Endodermal cell (in vitro differentiated cells): ENCODE results near the gene KRTAP5-3. TPM values are rescaled to one million over a fixed set of nuclear protein-coding genes. Genes with fewer than 3 reads are reported as not detected.

ENCODE experiments used
- DNase-seq: peaks from one replicate; pipeline ENCODE4 v3.0.0-alpha.2; 2017
- H3K27ac ChIP-seq: 2 replicates; pipeline ENCODE4 v1.5.1; 2013; ENCODE audit warnings: mild to moderate bottlenecking, low read depth, low read length, moderate library complexity
- H3K27me3 ChIP-seq: 2 replicates; pipeline ENCODE4 v1.6.1; 2013; ENCODE audit warnings: mild to moderate bottlenecking, low read length, moderate library complexity; ENCODE audit not compliant: insufficient read depth, control insufficient read depth, poor library complexity, severe bottlenecking
- H3K36me3 ChIP-seq: 2 replicates; pipeline ENCODE4 v1.7.0; 2013; ENCODE audit warnings: mild to moderate bottlenecking, low read length, moderate library complexity; ENCODE audit not compliant: control insufficient read depth, insufficient read depth
- H3K4me1 ChIP-seq: one replicate; pipeline ENCODE4 v1.7.0; 2013; ENCODE audit warnings: low read length; ENCODE audit not compliant: control insufficient read depth, insufficient read depth
- H3K4me3 ChIP-seq: 2 replicates; pipeline ENCODE4 v1.5.1; 2013; ENCODE audit warnings: mild to moderate bottlenecking, low read length, moderate library complexity
- H3K9ac ChIP-seq: 2 replicates; pipeline ENCODE4 v1.6.1; 2013; ENCODE audit warnings: mild to moderate bottlenecking, low read length, moderate library complexity; ENCODE audit not compliant: poor library complexity, severe bottlenecking; ENCODE audit errors: extremely low read depth
- H3K9me3 ChIP-seq: 2 replicates; pipeline ENCODE4 v1.6.1; 2013; ENCODE audit warnings: mild to moderate bottlenecking, low read length, moderate library complexity; ENCODE audit not compliant: control insufficient read depth
- H3K27ac Mint-ChIP-seq: 2 replicates; pipeline ENCODE4 v1.8.0; 2020; ENCODE audit warnings: mixed read lengths
- H3K27me3 Mint-ChIP-seq: 2 replicates; pipeline ENCODE4 v1.8.0; 2021; ENCODE audit warnings: mild to moderate bottlenecking, mixed read lengths; ENCODE audit not compliant: insufficient read depth
- H3K36me3 Mint-ChIP-seq: 2 replicates; pipeline ENCODE4 v1.8.0; 2020; ENCODE audit warnings: low read depth, mixed read lengths
- H3K4me1 Mint-ChIP-seq: 2 replicates; pipeline ENCODE4 v1.8.0; 2020; ENCODE audit warnings: mixed read lengths
- H3K4me3 Mint-ChIP-seq: 2 replicates; pipeline ENCODE4 v1.8.0; 2020; ENCODE audit warnings: mild to moderate bottlenecking, moderate library complexity, mixed read lengths
- H3K9me3 Mint-ChIP-seq: 2 replicates; pipeline ENCODE4 v1.8.0; 2020; ENCODE audit warnings: mild to moderate bottlenecking, mixed read lengths
- WGBS, 2 experiments: methylation state at CpG; one replicate each; pipeline versions ENCODE4 v1.1.5 to v1.1.7; 2013; ENCODE audit warnings: missing lambda C conversion rate in 2 of 2, mixed read lengths in 1 of 2; ENCODE audit not compliant: insufficient coverage in 1 of 2, insufficient read length in 1 of 2; 5-methylcytosine and 5-hydroxymethylcytosine counted together
- total RNA-seq, 2 donors: library from RNA; stranded (reverse); fragmentation: NEBNext Ultra II Directional in 1 of 2; extraction: Animal tissue kit (Norgen Biotek cat#: 25700) in 1 of 2; gene quantifications; 2 replicates in 1 of 2; 3 replicates in 1 of 2; pipeline ENCODE4 v1.2.1, GENCODE V29; 2021
- TF ChIP-seq, protein P1 (sequence below): fragments of 200-600 bp; sonication (generic); conservative IDR thresholded peaks from 2 replicates; pipeline ENCODE4 v1.5.0; 2021; ENCODE audit warnings: antibody characterized with exemption, mild to moderate bottlenecking

Gene KRTAP5-3
- total RNA-seq, 2 donors from 2014 or later = not detected

- Mint-ChIP-seq H3K4me3 (no peak overlapping the region), H3K36me3 (peaks cover 5% of the 10 kb centered on the region)
Measured at GRCh38 chr11:1558775-1559110, 49.5 kb downstream of the KRTAP5-3 start.

GRCh38 chr11:1557904-1558774, 50.1 kb downstream of the KRTAP5-3 start:
- Histone ChIP-seq H3K36me3 (no peaks in the 10 kb centered on the region), H3K4me3 (no peak overlapping the region), H3K9ac (no peak overlapping the region), H3K9me3 (no peaks in the 10 kb centered on the region), H3K27me3 (peaks cover 6% of the 10 kb centered on the region), H3K4me1 (no peaks in the 10 kb centered on the region), H3K27ac (no peak overlapping the region)
- Mint-ChIP-seq H3K4me1 (peaks cover 3% of the 10 kb centered on the region), H3K27ac (no peak overlapping the region), H3K9me3 (no peaks in the 10 kb centered on the region), H3K4me3 (no peak overlapping the region), H3K27me3 (peaks cover 14% of the 10 kb centered on the region), H3K36me3 (peaks cover 5% of the 10 kb centered on the region)
- DNase-seq = peak; percentile 53
- TF ChIP-seq, protein P1, sequence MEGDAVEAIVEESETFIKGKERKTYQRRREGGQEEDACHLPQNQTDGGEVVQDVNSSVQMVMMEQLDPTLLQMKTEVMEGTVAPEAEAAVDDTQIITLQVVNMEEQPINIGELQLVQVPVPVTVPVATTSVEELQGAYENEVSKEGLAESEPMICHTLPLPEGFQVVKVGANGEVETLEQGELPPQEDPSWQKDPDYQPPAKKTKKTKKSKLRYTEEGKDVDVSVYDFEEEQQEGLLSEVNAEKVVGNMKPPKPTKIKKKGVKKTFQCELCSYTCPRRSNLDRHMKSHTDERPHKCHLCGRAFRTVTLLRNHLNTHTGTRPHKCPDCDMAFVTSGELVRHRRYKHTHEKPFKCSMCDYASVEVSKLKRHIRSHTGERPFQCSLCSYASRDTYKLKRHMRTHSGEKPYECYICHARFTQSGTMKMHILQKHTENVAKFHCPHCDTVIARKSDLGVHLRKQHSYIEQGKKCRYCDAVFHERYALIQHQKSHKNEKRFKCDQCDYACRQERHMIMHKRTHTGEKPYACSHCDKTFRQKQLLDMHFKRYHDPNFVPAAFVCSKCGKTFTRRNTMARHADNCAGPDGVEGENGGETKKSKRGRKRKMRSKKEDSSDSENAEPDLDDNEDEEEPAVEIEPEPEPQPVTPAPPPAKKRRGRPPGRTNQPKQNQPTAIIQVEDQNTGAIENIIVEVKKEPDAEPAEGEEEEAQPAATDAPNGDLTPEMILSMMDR = no peak
- 86 to 90% methylated on average over 9 to 29 of the region's 29 CpGs for WGBS, 2 experiments

More at GRCh38 chr11:1558775-1559110, 49.5 kb downstream of the KRTAP5-3 start:
- Mint-ChIP-seq H3K27me3 (peaks cover 9% of the 10 kb centered on the region), H3K9me3 (no peaks in the 10 kb centered on the region), H3K27ac (no peak overlapping the region), H3K4me1 (peaks cover 3% of the 10 kb centered on the region)
- TF ChIP-seq, protein P1 = no peak
- H3K4me1 ChIP-seq = no peaks in the 10 kb centered on the region
- H3K9me3 ChIP-seq = no peaks in the 10 kb centered on the region
- H3K4me3 ChIP-seq = no peak overlapping the region
- H3K27ac ChIP-seq = no peak overlapping the region
- no peaks in the 10 kb centered on the region for H3K36me3 ChIP-seq
- H3K9ac ChIP-seq = no peak overlapping the region
- H3K27me3 ChIP-seq = no peaks in the 10 kb centered on the region
- WGBS, 2 experiments = 80 to 89% methylated on average over 2 to 12 of the region's 12 CpGs
- DNase-seq = no peak

Other genes with a start within 250 kb of the KRTAP5-3 start
- 10 to 100 TPM in 1 of 2 donors, 1 to 10 TPM in 1; 9.4 to 10.3 TPM for gene BRSK2, start 218.5 kb downstream of the KRTAP5-3 start, total RNA-seq
- gene MOB2, start 121.7 kb downstream of the KRTAP5-3 start, total RNA-seq = 10 to 100 TPM; 23.9 to 25.4 TPM
- 1 to 10 TPM; 4.7 to 7.0 TPM for gene DUSP8, start 36.2 kb downstream of the KRTAP5-3 start, total RNA-seq
- gene KRTAP5-1, start 23.2 kb downstream of the KRTAP5-3 start, total RNA-seq = not detected
- not detected for gene KRTAP5-2, start 10.2 kb downstream of the KRTAP5-3 start, total RNA-seq
- not detected for gene KRTAP5-4, start 13.7 kb upstream of the KRTAP5-3 start, total RNA-seq
- gene KRTAP5-5, start 21.3 kb upstream of the KRTAP5-3 start, total RNA-seq = not detected
- gene KRTAP5-6, start 88.7 kb upstream of the KRTAP5-3 start, total RNA-seq = not detected
- gene IFITM10, start 142.1 kb upstream of the KRTAP5-3 start, total RNA-seq = 1 to 10 TPM in 1 of 2 donors, under 1 TPM in 1; 0.75 to 1.0 TPM
- gene CTSD, start 155.5 kb upstream of the KRTAP5-3 start, total RNA-seq = 100 to 1,000 TPM; 185 to 208 TPM
- gene SYT8, start 226.5 kb upstream of the KRTAP5-3 start, total RNA-seq = not detected
- not detected for gene TNNI2, start 230.5 kb upstream of the KRTAP5-3 start, total RNA-seq
- not detected for gene LSP1, start 244.6 kb upstream of the KRTAP5-3 start, total RNA-seq